Measurements from ENCODE around the gene ARMC7. TPM values are rescaled to one million over a fixed set of nuclear protein-coding genes. Genes with fewer than 3 reads are reported as not detected.

The ARMC7 gene
- total and polyA plus RNA-seq, 2 of the 13 experiments (the other 11 are each of a cell fraction or from before 2014, with no cell fraction given): 3.9 to 4.2 TPM

DNA sequence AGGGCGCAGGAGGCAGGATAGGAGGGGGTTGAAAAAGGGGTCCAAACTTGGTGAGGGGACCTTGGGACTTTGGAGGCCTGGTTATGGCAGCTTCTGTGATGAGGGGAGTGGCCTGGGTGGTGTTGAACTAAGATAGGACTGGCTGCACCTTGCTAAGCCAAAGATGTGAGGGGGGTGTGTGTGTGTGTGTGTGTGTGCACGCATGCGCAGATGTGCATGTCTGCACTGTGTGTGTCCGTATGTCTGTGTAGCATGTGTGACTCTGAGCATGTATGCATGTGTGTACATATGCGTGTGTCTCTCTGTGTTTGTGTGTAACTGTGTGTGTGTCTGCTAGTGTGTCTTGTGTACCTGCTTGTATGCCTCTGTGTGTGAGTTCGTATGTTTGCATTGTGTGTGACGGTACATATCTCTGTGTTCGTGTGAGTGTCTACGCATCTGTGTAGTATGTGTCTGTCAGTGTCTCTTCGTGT lies 17.9 kb upstream of the ARMC7 start (continued):
- TF ChIP-seq, protein P1, sequence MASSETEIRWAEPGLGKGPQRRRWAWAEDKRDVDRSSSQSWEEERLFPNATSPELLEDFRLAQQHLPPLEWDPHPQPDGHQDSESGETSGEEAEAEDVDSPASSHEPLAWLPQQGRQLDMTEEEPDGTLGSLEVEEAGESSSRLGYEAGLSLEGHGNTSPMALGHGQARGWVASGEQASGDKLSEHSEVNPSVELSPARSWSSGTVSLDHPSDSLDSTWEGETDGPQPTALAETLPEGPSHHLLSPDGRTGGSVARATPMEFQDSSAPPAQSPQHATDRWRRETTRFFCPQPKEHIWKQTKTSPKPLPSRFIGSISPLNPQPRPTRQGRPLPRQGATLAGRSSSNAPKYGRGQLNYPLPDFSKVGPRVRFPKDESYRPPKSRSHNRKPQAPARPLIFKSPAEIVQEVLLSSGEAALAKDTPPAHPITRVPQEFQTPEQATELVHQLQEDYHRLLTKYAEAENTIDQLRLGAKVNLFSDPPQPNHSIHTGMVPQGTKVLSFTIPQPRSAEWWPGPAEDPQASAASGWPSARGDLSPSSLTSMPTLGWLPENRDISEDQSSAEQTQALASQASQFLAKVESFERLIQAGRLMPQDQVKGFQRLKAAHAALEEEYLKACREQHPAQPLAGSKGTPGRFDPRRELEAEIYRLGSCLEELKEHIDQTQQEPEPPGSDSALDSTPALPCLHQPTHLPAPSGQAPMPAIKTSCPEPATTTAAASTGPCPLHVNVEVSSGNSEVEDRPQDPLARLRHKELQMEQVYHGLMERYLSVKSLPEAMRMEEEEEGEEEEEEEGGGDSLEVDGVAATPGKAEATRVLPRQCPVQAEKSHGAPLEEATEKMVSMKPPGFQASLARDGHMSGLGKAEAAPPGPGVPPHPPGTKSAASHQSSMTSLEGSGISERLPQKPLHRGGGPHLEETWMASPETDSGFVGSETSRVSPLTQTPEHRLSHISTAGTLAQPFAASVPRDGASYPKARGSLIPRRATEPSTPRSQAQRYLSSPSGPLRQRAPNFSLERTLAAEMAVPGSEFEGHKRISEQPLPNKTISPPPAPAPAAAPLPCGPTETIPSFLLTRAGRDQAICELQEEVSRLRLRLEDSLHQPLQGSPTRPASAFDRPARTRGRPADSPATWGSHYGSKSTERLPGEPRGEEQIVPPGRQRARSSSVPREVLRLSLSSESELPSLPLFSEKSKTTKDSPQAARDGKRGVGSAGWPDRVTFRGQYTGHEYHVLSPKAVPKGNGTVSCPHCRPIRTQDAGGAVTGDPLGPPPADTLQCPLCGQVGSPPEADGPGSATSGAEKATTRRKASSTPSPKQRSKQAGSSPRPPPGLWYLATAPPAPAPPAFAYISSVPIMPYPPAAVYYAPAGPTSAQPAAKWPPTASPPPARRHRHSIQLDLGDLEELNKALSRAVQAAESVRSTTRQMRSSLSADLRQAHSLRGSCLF (CRISPR knock-in tag; IDR thresholded peaks at IDR 0.05; ENCODE audit: borderline replicate concordance): no peak

DNA sequence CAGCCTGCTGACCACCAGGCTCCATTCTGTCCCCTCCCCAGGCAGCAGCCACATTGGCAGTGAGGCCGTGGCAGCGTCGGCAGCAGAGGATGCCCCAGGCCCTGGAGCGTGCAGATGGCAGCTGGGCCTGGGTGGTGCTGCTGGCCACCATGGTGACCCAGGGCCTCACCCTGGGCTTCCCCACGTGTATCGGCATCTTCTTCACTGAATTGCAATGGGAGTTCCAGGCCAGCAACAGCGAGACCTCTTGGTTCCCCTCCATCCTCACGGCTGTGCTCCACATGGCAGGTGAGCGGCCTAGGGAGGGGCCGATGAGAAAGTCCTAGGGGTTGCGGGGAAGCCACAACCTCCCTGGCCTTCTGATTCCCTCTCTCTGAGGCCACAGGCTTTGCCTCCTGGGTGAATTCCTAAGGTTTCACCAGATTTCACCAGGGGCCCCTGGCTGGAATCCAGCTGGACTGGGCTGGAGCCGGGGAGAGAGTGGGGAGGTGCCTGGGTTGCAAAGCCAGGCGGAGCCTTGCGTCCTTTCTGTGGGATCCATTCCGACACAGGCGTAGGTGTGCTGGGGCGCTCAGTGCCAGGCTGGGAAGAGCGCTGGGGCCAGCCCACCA lies 16.1 kb upstream of the ARMC7 start:
- BruUV-seq (replicated peaks): no TSS peak
- DNase-seq (ENCODE audit: low spot score) (no peak), ATAC-seq (no peak), FAIRE-seq (no peak)
- Histone ChIP-seq H3K9ac (ENCODE audit: insufficient read depth, low read depth, low read length) (no peak overlapping the region; the same call in 1 of the 2 replicates), H3K4me1 (ENCODE audit: insufficient read depth, low read length) (peaks cover 86% of the 10 kb centered on the region), H2AFZ (ENCODE audit: low read length) (no peak overlapping the region), H3K79me2 (ENCODE audit: insufficient read depth, low read length) (no peaks in the 10 kb centered on the region), H4K20me1 (ENCODE audit: insufficient read depth, low read length) (no peaks in the 10 kb centered on the region; the same call in 1 of the 2 replicates), H3K9me3 (ENCODE audit: low read length) (no peaks in the 10 kb centered on the region), H3K36me3 (replicated peaks in 1 of 2; ENCODE audit: control insufficient read depth in 1 of 2, insufficient read depth in 2 of 2, low read length in 2 of 2) (no peaks in the 10 kb centered on the region), H3K4me2 (ENCODE audit: low read depth, low read length) (peak overlapping the region; percentile 83), H3K27ac (ENCODE audit: extremely low read length, insufficient read depth, low read length) (no peak overlapping the region), H3K27me3 (ENCODE audit: control insufficient read depth in 1 of 2, insufficient read depth in 2 of 2, low read length in 2 of 2) (peaks cover 3 to 25% of the 10 kb centered on the region in 2 experiments; a peak in 3 of 5 replicates), H3K4me3 (replicated peaks in 1 of 3; ENCODE audit: insufficient read depth in 1 of 3, low read depth in 2 of 3, low read length in 3 of 3) (peak overlapping the region in 1 of 3 experiments; percentile 25; a peak in 1 of 6 replicates)
- intact Hi-C loops (cut with micrococcal nuclease; ENCODE audit: unreplicated experiment) (no loop called here), in situ Hi-C loops (cut with HindIII; ENCODE audit: extremely low pct_ligation_motif_present, low pct_unique_long_range_greater_than_20kb) (no loop called here)
- 47% methylated on average over 14 of the region's 18 CpGs for WGBS (ENCODE audit: low lambda C conversion rate)
- ChIA-PET POLR2A (interaction anchor here (0.6 to 2.2 kb wide), 8 partner anchors 9 to 75 kb away, joined by 3 to 11 read pairs (median 4); partner anchors contain the start of gene ARMC7), CTCF (ENCODE audit: low intra/inter-chr PET ratio, low total read pairs) (no interaction called here)
- TF ChIP-seq SOX13 (IDR thresholded peaks at IDR 0.05) (no peak), SOX13 (CRISPR knock-in tag; conservative IDR thresholded peaks at IDR 0.05 in 1 of 2, IDR thresholded peaks at IDR 0.05 in 1 of 2) (no peak), HNRNPL (IDR thresholded peaks at IDR 0.05; ENCODE audit: low read depth, low read length) (0 out of 2 replicates have a peak, but pooled peaks have one; percentile 53), SRSF9 (IDR thresholded peaks at IDR 0.05; ENCODE audit: borderline replicate concordance, insufficient read depth, low read depth, low read length, poor library complexity, severe bottlenecking) (no peak)
- TF ChIP-seq, protein P2, sequence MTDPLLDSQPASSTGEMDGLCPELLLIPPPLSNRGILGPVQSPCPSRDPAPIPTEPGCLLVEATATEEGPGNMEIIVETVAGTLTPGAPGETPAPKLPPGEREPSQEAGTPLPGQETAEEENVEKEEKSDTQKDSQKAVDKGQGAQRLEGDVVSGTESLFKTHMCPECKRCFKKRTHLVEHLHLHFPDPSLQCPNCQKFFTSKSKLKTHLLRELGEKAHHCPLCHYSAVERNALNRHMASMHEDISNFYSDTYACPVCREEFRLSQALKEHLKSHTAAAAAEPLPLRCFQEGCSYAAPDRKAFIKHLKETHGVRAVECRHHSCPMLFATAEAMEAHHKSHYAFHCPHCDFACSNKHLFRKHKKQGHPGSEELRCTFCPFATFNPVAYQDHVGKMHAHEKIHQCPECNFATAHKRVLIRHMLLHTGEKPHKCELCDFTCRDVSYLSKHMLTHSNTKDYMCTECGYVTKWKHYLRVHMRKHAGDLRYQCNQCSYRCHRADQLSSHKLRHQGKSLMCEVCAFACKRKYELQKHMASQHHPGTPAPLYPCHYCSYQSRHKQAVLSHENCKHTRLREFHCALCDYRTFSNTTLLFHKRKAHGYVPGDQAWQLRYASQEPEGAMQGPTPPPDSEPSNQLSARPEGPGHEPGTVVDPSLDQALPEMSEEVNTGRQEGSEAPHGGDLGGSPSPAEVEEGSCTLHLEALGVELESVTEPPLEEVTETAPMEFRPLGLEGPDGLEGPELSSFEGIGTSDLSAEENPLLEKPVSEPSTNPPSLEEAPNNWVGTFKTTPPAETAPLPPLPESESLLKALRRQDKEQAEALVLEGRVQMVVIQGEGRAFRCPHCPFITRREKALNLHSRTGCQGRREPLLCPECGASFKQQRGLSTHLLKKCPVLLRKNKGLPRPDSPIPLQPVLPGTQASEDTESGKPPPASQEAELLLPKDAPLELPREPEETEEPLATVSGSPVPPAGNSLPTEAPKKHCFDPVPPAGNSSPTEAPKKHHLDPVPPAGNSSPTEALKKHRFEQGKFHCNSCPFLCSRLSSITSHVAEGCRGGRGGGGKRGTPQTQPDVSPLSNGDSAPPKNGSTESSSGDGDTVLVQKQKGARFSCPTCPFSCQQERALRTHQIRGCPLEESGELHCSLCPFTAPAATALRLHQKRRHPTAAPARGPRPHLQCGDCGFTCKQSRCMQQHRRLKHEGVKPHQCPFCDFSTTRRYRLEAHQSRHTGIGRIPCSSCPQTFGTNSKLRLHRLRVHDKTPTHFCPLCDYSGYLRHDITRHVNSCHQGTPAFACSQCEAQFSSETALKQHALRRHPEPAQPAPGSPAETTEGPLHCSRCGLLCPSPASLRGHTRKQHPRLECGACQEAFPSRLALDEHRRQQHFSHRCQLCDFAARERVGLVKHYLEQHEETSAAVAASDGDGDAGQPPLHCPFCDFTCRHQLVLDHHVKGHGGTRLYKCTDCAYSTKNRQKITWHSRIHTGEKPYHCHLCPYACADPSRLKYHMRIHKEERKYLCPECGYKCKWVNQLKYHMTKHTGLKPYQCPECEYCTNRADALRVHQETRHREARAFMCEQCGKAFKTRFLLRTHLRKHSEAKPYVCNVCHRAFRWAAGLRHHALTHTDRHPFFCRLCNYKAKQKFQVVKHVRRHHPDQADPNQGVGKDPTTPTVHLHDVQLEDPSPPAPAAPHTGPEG (CRISPR knock-in tag; IDR thresholded peaks at IDR 0.05): no peak
- TF ChIP-seq, protein P3, sequence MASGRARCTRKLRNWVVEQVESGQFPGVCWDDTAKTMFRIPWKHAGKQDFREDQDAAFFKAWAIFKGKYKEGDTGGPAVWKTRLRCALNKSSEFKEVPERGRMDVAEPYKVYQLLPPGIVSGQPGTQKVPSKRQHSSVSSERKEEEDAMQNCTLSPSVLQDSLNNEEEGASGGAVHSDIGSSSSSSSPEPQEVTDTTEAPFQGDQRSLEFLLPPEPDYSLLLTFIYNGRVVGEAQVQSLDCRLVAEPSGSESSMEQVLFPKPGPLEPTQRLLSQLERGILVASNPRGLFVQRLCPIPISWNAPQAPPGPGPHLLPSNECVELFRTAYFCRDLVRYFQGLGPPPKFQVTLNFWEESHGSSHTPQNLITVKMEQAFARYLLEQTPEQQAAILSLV (CRISPR knock-in tag; IDR thresholded peaks at IDR 0.05; ENCODE audit: borderline replicate concordance): 0 out of 2 replicates have a peak, but pooled peaks have one; percentile 49
